ENCODE measurements around the gene CCDC120. TPM values are rescaled to one million over a fixed set of nuclear protein-coding genes. Genes with fewer than 3 reads are reported as not detected.

The CCDC120 gene
- total RNA-seq, 4 donors from 2014 or later = 11.7 to 40.3 (median 22.6) TPM

- intact Hi-C loops (cut with DNase I) = no loop called here
- no peak overlapping the region for H3K4me3 ChIP-seq
- 76 to 100% methylated on average over 2 to 3 of the region's 5 CpGs for WGBS, 2 donors
- peaks cover 0 to 95% (median 6%) of the 10 kb centered on the region in 3 donors for H3K36me3 ChIP-seq
- no peak overlapping the region for H3K27ac ChIP-seq
- no peak for TF ChIP-seq POLR2A (IDR thresholded peaks at IDR 0.05)
- no peak for TF ChIP-seq CTCF (IDR thresholded peaks at IDR 0.05)
- DNase-seq = no peak
- no peaks in the 10 kb centered on the region for H3K9me3 ChIP-seq
- no peaks in the 10 kb centered on the region for H3K27me3 ChIP-seq
- H3K4me1 ChIP-seq = no peaks in the 10 kb centered on the region
Observed at GRCh38 chrX:49116716-49117115, 57.9 kb downstream of the CCDC120 start.

GRCh38 chrX:49117581-49117980 lies 58.8 kb downstream of the CCDC120 start:
- H3K9me3 ChIP-seq = no peaks in the 10 kb centered on the region
- H3K36me3 ChIP-seq = peaks cover 0 to 86% (median 6%) of the 10 kb centered on the region in 3 donors
- H3K4me1 ChIP-seq = peaks cover 2 to 8% (median 3%) of the 10 kb centered on the region in 3 donors
- H3K27ac ChIP-seq = no peak overlapping the region
- no peak for TF ChIP-seq POLR2A (IDR thresholded peaks at IDR 0.05)
- no peak for TF ChIP-seq CTCF (IDR thresholded peaks at IDR 0.05)
- intact Hi-C loops (cut with DNase I) = no loop called here
- DNase-seq = no peak
- no peaks in the 10 kb centered on the region for H3K27me3 ChIP-seq
- H3K4me3 ChIP-seq = no peak overlapping the region
- WGBS, 2 donors = 43 to 89% methylated on average over 3 of the region's 6 CpGs

Small RNAs within 50 kb of the gene (small RNA-seq; reads per million reads assigned to genes)
- 0 reads per million in 4 donors for gene RNU4-52P

Other genes starting within 250 kb of the CCDC120 start
- gene ERAS, start 232.5 kb upstream of the CCDC120 start, total RNA-seq = not detected
- 1 to 10 TPM in 2 of 4 donors, under 1 TPM in 1, not detected in 1; 0.44 to 2.3 (median 1.3) TPM for gene PCSK1N, start 223.4 kb upstream of the CCDC120 start, total RNA-seq
- gene TIMM17B, start 161.2 kb upstream of the CCDC120 start, total RNA-seq = 10 to 100 TPM; 27.1 to 58.9 (median 34.6) TPM
- 10 to 100 TPM; 45.3 to 87.4 (median 53.0) TPM for gene PQBP1, start 161.1 kb upstream of the CCDC120 start, total RNA-seq
- 10 to 100 TPM; 13.7 to 28.9 (median 21.0) TPM for gene SLC35A2, start 147.4 kb upstream of the CCDC120 start, total RNA-seq
- 1 to 10 TPM; 3.3 to 9.7 (median 7.6) TPM for gene PIM2, start 140.0 kb upstream of the CCDC120 start, total RNA-seq
- gene OTUD5, start 101.4 kb upstream of the CCDC120 start, total RNA-seq = 10 to 100 TPM; 15.7 to 28.4 (median 24.3) TPM
- gene KCND1, start 87.2 kb upstream of the CCDC120 start, total RNA-seq = under 1 TPM in 3 of 4 donors, not detected in 1; 0.04 to 0.57 (median 0.53) TPM
- 10 to 100 TPM; 15.4 to 28.4 (median 22.9) TPM for gene GRIPAP1, start 56.7 kb upstream of the CCDC120 start, total RNA-seq
- 10 to 100 TPM; 24.3 to 48.4 (median 43.1) TPM for gene TFE3, start 15.6 kb upstream of the CCDC120 start, total RNA-seq
- 1 to 10 TPM; 2.3 to 9.5 (median 5.9) TPM for gene PRAF2, start 15.0 kb downstream of the CCDC120 start, total RNA-seq
- gene WDR45, start 20.9 kb downstream of the CCDC120 start, total RNA-seq = 10 to 100 TPM; 30.1 to 78.0 (median 37.0) TPM
- 10 to 100 TPM; 16.2 to 21.5 (median 19.2) TPM for gene GPKOW, start 64.7 kb downstream of the CCDC120 start, total RNA-seq
- 10 to 100 TPM in 1 of 4 donors, 1 to 10 TPM in 3; 5.1 to 15.0 (median 8.5) TPM for gene MAGIX, start 103.8 kb downstream of the CCDC120 start, total RNA-seq
- gene PLP2, start 112.9 kb downstream of the CCDC120 start, total RNA-seq = 100 to 1,000 TPM; 134 to 187 (median 152) TPM
- 10 to 100 TPM; 15.7 to 33.8 (median 19.9) TPM for gene PRICKLE3, start 127.4 kb downstream of the CCDC120 start, total RNA-seq
- under 1 TPM; 0.15 to 0.57 (median 0.37) TPM for gene SYP, start 141.2 kb downstream of the CCDC120 start, total RNA-seq
- under 1 TPM in 1 of 4 donors, not detected in 3; 0.38 TPM for gene CACNA1F, start 174.3 kb downstream of the CCDC120 start, total RNA-seq
- gene CCDC22, start 176.5 kb downstream of the CCDC120 start, total RNA-seq = 10 to 100 TPM; 12.3 to 21.3 (median 14.2) TPM
- 1 to 10 TPM in 1 of 4 donors, under 1 TPM in 3; 0.38 to 2.1 (median 0.81) TPM for gene FOXP3, start 205.7 kb downstream of the CCDC120 start, total RNA-seq
- gene PPP1R3F, start 210.8 kb downstream of the CCDC120 start, total RNA-seq = 10 to 100 TPM in 1 of 4 donors, 1 to 10 TPM in 3; 4.2 to 10.7 (median 8.0) TPM
- gene GAGE10, start 244.6 kb downstream of the CCDC120 start, total RNA-seq = not detected